HG03520 (cell line): ENCODE measurements around the gene MAN1C1.
"Not testable (repeated sequence)": the region's sequence is repeated elsewhere in the genome, so short reads cannot be mapped to it uniquely, and the experiment has no call there.

Experiments used
- ATAC-seq: cut with Tn5 transposase; IDR thresholded peaks from one replicate; pipeline ENCODE4 v1.9.1; 2021; ENCODE audit warnings: mild to moderate bottlenecking, moderate library complexity; ENCODE audit not compliant: unreplicated experiment

Gene MAN1C1

GRCh38 chr1:25653558-25653957 lies 37.0 kb downstream of the MAN1C1 start:
- no peak for ATAC-seq

- ATAC-seq: no peak
These were observed 37.6 kb downstream of the MAN1C1 start for GRCh38 chr1:25654109-25654660.

- no peak for ATAC-seq
These were observed 40.7 kb downstream of the MAN1C1 start for GRCh38 chr1:25657121-25657882.

GRCh38 chr1:25657883-25658760 lies 41.5 kb downstream of the MAN1C1 start:
- no peak for ATAC-seq

- no peak for ATAC-seq
These were observed 42.3 kb downstream of the MAN1C1 start for GRCh38 chr1:25658791-25659431.

GRCh38 chr1:25661043-25661815 lies 44.6 kb downstream of the MAN1C1 start:
- no peak for ATAC-seq

GRCh38 chr1:25662061-25662460 lies 45.5 kb downstream of the MAN1C1 start:
- no peak for ATAC-seq

- ATAC-seq: not testable (repeated sequence)
These were observed 46.4 kb downstream of the MAN1C1 start for GRCh38 chr1:25662959-25663358.

GRCh38 chr1:25664357-25665199 lies 48.0 kb downstream of the MAN1C1 start:
- no peak for ATAC-seq

- no peak for ATAC-seq
These were observed 49.9 kb downstream of the MAN1C1 start for GRCh38 chr1:25666460-25666859.

- ATAC-seq: no peak
These were observed 52.5 kb downstream of the MAN1C1 start for GRCh38 chr1:25668931-25669573.

GRCh38 chr1:25669781-25670567 lies 53.4 kb downstream of the MAN1C1 start:
- no peak for ATAC-seq

GRCh38 chr1:25671929-25672328 lies 55.3 kb downstream of the MAN1C1 start:
- no peak for ATAC-seq

- ATAC-seq: no peak
These were observed 56.3 kb downstream of the MAN1C1 start for GRCh38 chr1:25672763-25673409.

GRCh38 chr1:25673456-25673855 lies 56.9 kb downstream of the MAN1C1 start:
- no peak for ATAC-seq

- ATAC-seq: no peak
These were observed 57.6 kb downstream of the MAN1C1 start for GRCh38 chr1:25673962-25674806.

GRCh38 chr1:25674807-25675084 lies 58.2 kb downstream of the MAN1C1 start:
- no peak for ATAC-seq
